Adipocyte (in vitro differentiated cells): ENCODE results near the gene ALKAL2.

Experiments used
- DNase-seq: peaks from one replicate; pipeline ENCODE4 v3.0.0-alpha.2; 2015; ENCODE audit warnings: low read depth
- H3K27me3 ChIP-seq: replicated peaks from 2 replicates; pipeline ENCODE4 v1.7.0; 2013; ENCODE audit warnings: mild to moderate bottlenecking, low read length, moderate library complexity; ENCODE audit not compliant: control insufficient read depth, insufficient read depth
- H3K36me3 ChIP-seq: 2 replicates; pipeline ENCODE4 v1.7.0; 2013; ENCODE audit warnings: low read length, mild to moderate bottlenecking, moderate library complexity; ENCODE audit not compliant: control insufficient read depth, insufficient read depth, severe bottlenecking
- H3K4me1 ChIP-seq: 2 replicates; pipeline ENCODE4 v1.7.0; 2013; ENCODE audit warnings: mild to moderate bottlenecking, low read length, moderate library complexity; ENCODE audit not compliant: control insufficient read depth, insufficient read depth
- H3K4me3 ChIP-seq: 2 replicates; pipeline ENCODE4 v1.7.0; 2013; ENCODE audit warnings: mild to moderate bottlenecking, low read length, moderate library complexity
- H3K9ac ChIP-seq: 2 replicates; pipeline ENCODE4 v1.7.0; 2013; ENCODE audit warnings: mild to moderate bottlenecking, low read length, moderate library complexity
- H3K9me3 ChIP-seq: 2 replicates; pipeline ENCODE4 v1.7.0; 2013; ENCODE audit warnings: mild to moderate bottlenecking, low read length, moderate library complexity; ENCODE audit not compliant: control insufficient read depth

ALKAL2 gene

GRCh38 chr2:268323-268722 is 19.6 kb downstream of the ALKAL2 start:
- peaks cover 13% of the 10 kb centered on the region for H3K36me3 ChIP-seq
- no peak for DNase-seq

GRCh38 chr2:264493-265468 is 23.1 kb downstream of the ALKAL2 start, which contains the start of gene ACP1:
ACP1 (plus strand) TSS chr2:264947; CDS start chr2:264965, 18 bp downstream.
- peak within 1 kb of the TSS; percentile 87 for H3K9ac ChIP-seq
- H3K27me3 ChIP-seq, result no peaks in the 10 kb centered on the region
- H3K4me1 ChIP-seq, result peaks cover 7% of the 10 kb centered on the region
- peak within 1 kb of the TSS; percentile 94 for H3K4me3 ChIP-seq
- peak; percentile 98 for DNase-seq
- peaks cover 3% of the 10 kb centered on the region for H3K36me3 ChIP-seq
- no peaks in the 10 kb centered on the region for H3K9me3 ChIP-seq

More at GRCh38 chr2:268323-268722, 19.6 kb downstream of the ALKAL2 start:
- Histone ChIP-seq H3K9me3 (no peaks in the 10 kb centered on the region), H3K27me3 (no peaks in the 10 kb centered on the region), H3K9ac (no peak overlapping the region), H3K4me1 (peaks cover 9% of the 10 kb centered on the region), H3K4me3 (no peak overlapping the region)

GRCh38 chr2:263774-264492 is 24.0 kb downstream of the ALKAL2 start, which contains the start of gene SH3YL1:
SH3YL1 (minus strand) TSS chr2:264032; CDS start chr2:263984, 48 bp downstream.
- Histone ChIP-seq H3K36me3 (peaks cover 3% of the 10 kb centered on the region), H3K4me3 (peak within 1 kb of the TSS; percentile 94), H3K9ac (peak within 1 kb of the TSS; percentile 87), H3K27me3 (no peaks in the 10 kb centered on the region), H3K4me1 (peaks cover 7% of the 10 kb centered on the region), H3K9me3 (no peaks in the 10 kb centered on the region)
- peak; percentile 31 for DNase-seq

- no peak for DNase-seq
- Histone ChIP-seq H3K4me1 (peaks cover 7% of the 10 kb centered on the region), H3K9ac (peak overlapping the region; percentile 81), H3K4me3 (peak overlapping the region; percentile 94), H3K36me3 (peaks cover 3% of the 10 kb centered on the region), H3K9me3 (peaks cover under 1% of the 10 kb centered on the region), H3K27me3 (no peaks in the 10 kb centered on the region)
These were observed 24.7 kb downstream of the ALKAL2 start for GRCh38 chr2:263022-263738.

- Histone ChIP-seq H3K4me3 (no peak overlapping the region), H3K36me3 (peaks cover 3% of the 10 kb centered on the region), H3K9ac (no peak overlapping the region), H3K4me1 (peaks cover 7% of the 10 kb centered on the region), H3K9me3 (peaks cover 7% of the 10 kb centered on the region), H3K27me3 (no peaks in the 10 kb centered on the region)
- no peak for DNase-seq
These were observed 25.8 kb downstream of the ALKAL2 start for GRCh38 chr2:262117-262516.

- Histone ChIP-seq H3K9me3 (peaks cover 7% of the 10 kb centered on the region), H3K36me3 (peaks cover 3% of the 10 kb centered on the region), H3K27me3 (no peaks in the 10 kb centered on the region), H3K4me1 (peaks cover 4% of the 10 kb centered on the region), H3K4me3 (no peak overlapping the region), H3K9ac (no peak overlapping the region)
- no peak for DNase-seq
These were observed 27.3 kb downstream of the ALKAL2 start for GRCh38 chr2:260507-261161.

GRCh38 chr2:259789-260331 is 28.0 kb downstream of the ALKAL2 start:
- Histone ChIP-seq H3K4me1 (no peaks in the 10 kb centered on the region), H3K27me3 (no peaks in the 10 kb centered on the region), H3K4me3 (no peak overlapping the region), H3K9me3 (peaks cover 7% of the 10 kb centered on the region), H3K36me3 (peaks cover 3% of the 10 kb centered on the region), H3K9ac (no peak overlapping the region)
- no peak for DNase-seq

- Histone ChIP-seq H3K9ac (no peak overlapping the region), H3K4me1 (no peaks in the 10 kb centered on the region), H3K27me3 (no peaks in the 10 kb centered on the region), H3K36me3 (peaks cover 3% of the 10 kb centered on the region), H3K9me3 (peaks cover 7% of the 10 kb centered on the region), H3K4me3 (no peak overlapping the region)
- no peak for DNase-seq
These were observed 29.0 kb downstream of the ALKAL2 start for GRCh38 chr2:258933-259332.

GRCh38 chr2:257842-258241 is 30.0 kb downstream of the ALKAL2 start:
- no peak overlapping the region for H3K9ac ChIP-seq
- no peaks in the 10 kb centered on the region for H3K4me1 ChIP-seq
- DNase-seq, result no peak
- peaks cover 3% of the 10 kb centered on the region for H3K36me3 ChIP-seq
- H3K4me3 ChIP-seq, result no peak overlapping the region
- no peaks in the 10 kb centered on the region for H3K27me3 ChIP-seq
- H3K9me3 ChIP-seq, result peaks cover 7% of the 10 kb centered on the region

- peaks cover 7% of the 10 kb centered on the region for H3K36me3 ChIP-seq
- peaks cover 7% of the 10 kb centered on the region for H3K9me3 ChIP-seq
- no peak overlapping the region for H3K4me3 ChIP-seq
- no peak overlapping the region for H3K9ac ChIP-seq
- no peaks in the 10 kb centered on the region for H3K4me1 ChIP-seq
- no peak for DNase-seq
- no peaks in the 10 kb centered on the region for H3K27me3 ChIP-seq
These were observed 30.5 kb downstream of the ALKAL2 start for GRCh38 chr2:257429-257828.
